ENCODE results near the gene TNRC18. TPM values are rescaled to one million over a fixed set of nuclear protein-coding genes. Genes with fewer than 3 reads are reported as not detected.

TNRC18 gene
- total and polyA plus RNA-seq, 7 donors = 5.9 to 27.9 (median 18.5) TPM

DNA sequence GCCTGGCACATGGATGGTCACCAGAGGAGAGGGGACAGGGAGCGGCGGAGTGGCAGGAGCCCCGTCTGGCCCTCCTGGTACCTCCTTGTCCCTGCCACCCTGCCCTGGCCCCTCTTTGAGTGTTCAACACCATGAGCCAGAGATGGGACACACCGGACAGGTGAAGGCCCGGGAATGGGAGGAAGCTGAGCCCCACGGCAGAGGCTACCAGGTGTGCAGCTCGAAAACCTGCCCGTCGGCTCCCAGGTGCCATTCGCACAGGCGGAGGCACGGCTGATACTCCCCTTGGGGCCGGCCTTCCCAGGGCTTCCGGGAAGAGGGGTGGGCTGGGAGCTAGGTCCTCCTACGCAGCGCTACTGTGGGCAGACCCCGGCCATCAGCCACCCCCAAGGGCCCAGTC is 44.1 kb downstream of the TNRC18 start:
- intact Hi-C loops (cut with DNase I) = no loop called here
- no peak for TF ChIP-seq CTCF (IDR thresholded peaks at IDR 0.05)
- WGBS, 3 donors = 83 to 84% (median 84%) methylated on average over 16 to 17 of the region's 17 CpGs
- Histone ChIP-seq H3K9me3 (no peaks in the 10 kb centered on the region), H3K27ac (no peak overlapping the region), H3K4me3 (no peak overlapping the region), H3K36me3 (ENCODE audit: insufficient read depth in 1 of 2, low read depth in 1 of 2) (peaks cover 0 to 32% of the 10 kb centered on the region in 2 donors), H3K27me3 (ENCODE audit: insufficient read depth in 3 of 3, low read length in 2 of 3) (no peaks in the 10 kb centered on the region), H3K4me1 (peaks cover 22% of the 10 kb centered on the region)
- DNase-seq (no peak), ATAC-seq (no peak)

- intact Hi-C loops (cut with DNase I) = no loop called here
- H3K4me1 ChIP-seq = peaks cover 9% of the 10 kb centered on the region
- ATAC-seq (no peak), DNase-seq (no peak)
- H3K9me3 ChIP-seq = no peaks in the 10 kb centered on the region
- no peaks in the 10 kb centered on the region for H3K27me3 ChIP-seq (ENCODE audit: insufficient read depth in 3 of 3, low read length in 2 of 3)
- H3K27ac ChIP-seq = no peak overlapping the region
- 90 to 94% (median 93%) methylated on average over 16 of the region's 16 CpGs for WGBS, 3 donors
- no peak for TF ChIP-seq CTCF (IDR thresholded peaks at IDR 0.05)
- H3K36me3 ChIP-seq (ENCODE audit: insufficient read depth in 1 of 2, low read depth in 1 of 2) = peaks cover 0 to 46% of the 10 kb centered on the region in 2 donors
- H3K4me3 ChIP-seq = no peak overlapping the region
Observed at GRCh38 chr7:5377816-5378215, 45.8 kb downstream of the TNRC18 start.

DNA sequence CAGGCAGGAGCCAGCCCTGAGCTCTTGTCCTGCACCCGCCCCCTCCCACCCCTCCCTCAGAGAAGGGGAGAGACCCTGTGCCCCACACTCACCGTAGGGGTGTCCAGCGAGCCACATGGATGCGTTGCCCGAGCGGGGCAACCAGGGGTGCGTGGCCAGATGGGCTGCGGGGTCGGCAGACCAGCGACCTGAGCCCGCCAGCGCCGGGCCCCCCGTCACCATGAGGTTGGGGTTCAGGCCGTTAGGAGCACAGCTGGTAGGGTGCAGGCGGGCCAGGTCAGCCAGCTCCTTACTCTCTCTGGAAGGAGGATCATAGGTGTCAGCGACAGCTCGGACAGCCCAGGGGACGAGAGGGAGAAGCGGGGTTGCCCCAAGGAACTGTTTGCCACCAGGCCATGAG is 46.4 kb downstream of the TNRC18 start:
- TF ChIP-seq CTCF (IDR thresholded peaks at IDR 0.05) = no peak
- H3K4me3 ChIP-seq = no peak overlapping the region
- no peaks in the 10 kb centered on the region for H3K27me3 ChIP-seq (ENCODE audit: insufficient read depth in 3 of 3, low read length in 2 of 3)
- DNase-seq (no peak), ATAC-seq (no peak)
- 93 to 95% (median 95%) methylated on average over 19 to 20 of the region's 20 CpGs for WGBS, 3 donors
- intact Hi-C loops (cut with DNase I) = no loop called here
- no peaks in the 10 kb centered on the region for H3K9me3 ChIP-seq
- H3K27ac ChIP-seq = no peak overlapping the region
- H3K36me3 ChIP-seq (ENCODE audit: insufficient read depth in 1 of 2, low read depth in 1 of 2) = peaks cover 0 to 52% of the 10 kb centered on the region in 2 donors
- peaks cover 4% of the 10 kb centered on the region for H3K4me1 ChIP-seq

GRCh38 chr7:5375925-5376324 is 47.7 kb downstream of the TNRC18 start:
- 88 to 92% (median 91%) methylated on average over 20 of the region's 20 CpGs for WGBS, 3 donors
- H3K4me1 ChIP-seq = no peaks in the 10 kb centered on the region

More at GRCh38 chr7:5375925-5376324, 47.7 kb downstream of the TNRC18 start:
- ATAC-seq (no peak), DNase-seq (no peak)
- H3K9me3 ChIP-seq = no peaks in the 10 kb centered on the region
- no peak for TF ChIP-seq CTCF (IDR thresholded peaks at IDR 0.05)
- no peaks in the 10 kb centered on the region for H3K27me3 ChIP-seq (ENCODE audit: insufficient read depth in 3 of 3, low read length in 2 of 3)
- H3K36me3 ChIP-seq (ENCODE audit: insufficient read depth in 1 of 2, low read depth in 1 of 2) = peaks cover 0 to 63% of the 10 kb centered on the region in 2 donors
- intact Hi-C loops (cut with DNase I) = no loop called here
- no peak overlapping the region for H3K27ac ChIP-seq
- no peak overlapping the region for H3K4me3 ChIP-seq

All from psoas muscle (tissue), 8 donors.